ENCODE measurements around the gene MCRIP1.

MCRIP1 gene

GRCh38 chr17:81802856-81803643, 30.0 kb downstream of the MCRIP1 start:
- DNase-seq = no peak

DNA sequence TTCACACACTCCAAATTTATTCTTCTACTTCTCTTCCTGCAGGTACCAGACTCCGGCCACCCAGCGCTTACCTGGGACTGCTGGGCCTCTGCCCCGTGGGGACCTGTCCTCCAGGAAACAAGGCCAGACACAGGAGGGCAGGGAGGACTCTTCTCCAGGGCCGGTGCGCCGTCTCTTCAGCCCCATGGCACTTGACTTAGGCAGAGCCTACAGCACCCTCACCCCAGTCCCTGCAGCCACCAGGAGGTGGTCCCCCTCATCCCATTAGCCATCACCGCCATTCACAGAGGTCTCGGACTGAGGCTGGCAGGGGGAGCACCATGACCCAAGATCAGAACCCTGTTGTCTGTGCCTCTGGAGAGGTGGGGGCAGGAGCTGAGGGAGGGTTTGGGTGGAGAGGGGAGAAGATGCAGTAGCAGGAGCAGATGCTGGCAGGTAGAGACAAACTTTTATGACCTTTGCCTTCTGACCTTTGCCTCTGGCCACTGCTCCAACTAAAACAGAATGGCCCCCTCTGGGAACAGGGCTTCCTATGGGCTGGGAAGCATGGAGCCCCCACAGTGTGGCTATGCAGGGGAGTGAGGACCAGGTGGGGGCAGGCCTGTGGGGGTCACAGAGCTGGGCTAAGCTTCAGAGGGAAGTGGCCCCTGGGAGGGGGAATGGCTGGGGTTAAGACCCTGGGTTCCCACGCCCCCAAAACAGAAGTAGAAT, 30.9 kb downstream of the MCRIP1 start:
- DNase-seq = no peak

- DNase-seq = no peak
Observed at GRCh38 chr17:81801327-81801726, 31.8 kb downstream of the MCRIP1 start.

DNA sequence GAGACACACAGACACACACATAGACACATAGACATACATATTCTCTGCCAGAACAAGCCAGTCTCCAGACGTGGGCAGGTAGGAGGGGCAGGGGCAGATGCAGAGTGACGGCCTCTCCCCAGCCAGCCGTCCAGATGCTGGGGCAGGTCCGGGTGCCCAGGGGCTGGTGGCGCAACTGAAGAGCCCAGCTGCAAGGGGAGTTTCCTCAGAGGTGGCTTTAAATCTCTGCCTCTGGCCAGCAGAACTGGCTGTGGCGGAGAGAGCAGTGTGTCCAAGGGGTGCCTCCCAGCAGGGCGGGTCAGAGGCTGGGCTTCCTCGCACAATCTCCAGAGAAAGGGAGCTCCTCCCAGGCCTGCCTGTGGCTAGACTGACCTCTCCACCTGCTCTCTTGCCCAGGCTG, 38.6 kb downstream of the MCRIP1 start:
- no peak for DNase-seq

DNA sequence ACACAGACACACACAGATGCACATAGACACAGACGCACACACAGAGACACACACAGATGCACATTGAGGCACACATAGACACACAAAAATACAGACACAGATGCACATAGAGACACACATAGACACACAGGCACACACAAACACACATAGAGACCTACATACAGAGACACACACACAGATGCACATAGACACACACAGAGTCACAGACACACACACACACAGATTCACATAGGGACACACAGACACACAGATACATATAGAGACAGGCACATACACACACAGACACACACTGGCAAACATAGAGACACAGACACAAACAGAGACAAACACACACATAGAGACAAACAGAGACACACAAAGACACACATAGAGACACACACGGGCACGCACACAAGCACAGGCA, 39.0 kb downstream of the MCRIP1 start:
- DNase-seq = no peak

GRCh38 chr17:81792675-81793615, 40.1 kb downstream of the MCRIP1 start:
- DNase-seq = no peak

Measured in NCI-H1048 (cell line).